ENCODE data around the gene SPIRE2.
"Not testable (repeated sequence)": the region's sequence is repeated elsewhere in the genome, so short reads cannot be mapped to it uniquely, and the experiment has no call there.

The SPIRE2 gene

DNA sequence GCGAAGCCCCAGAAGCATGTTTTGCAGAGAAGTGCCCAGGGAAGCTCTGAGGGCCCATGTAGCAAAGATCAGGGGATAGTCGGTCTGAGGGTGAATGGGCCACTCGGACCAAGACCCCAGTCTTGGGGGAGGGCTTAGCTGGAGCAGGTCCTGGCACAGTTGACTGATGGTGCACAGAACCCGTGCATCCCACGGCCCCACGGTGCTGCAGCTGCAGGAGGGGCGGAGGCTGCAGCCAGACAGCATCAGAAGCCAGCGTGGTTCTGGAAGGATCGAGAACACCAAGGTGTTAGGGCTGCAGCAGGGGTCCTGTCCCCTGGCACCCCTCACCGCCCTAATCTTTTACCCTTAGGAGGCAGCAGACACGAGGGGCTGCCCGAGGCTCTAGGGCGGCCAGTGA lies 83.9 kb downstream of the SPIRE2 start:
- Histone ChIP-seq H3K27me3 (ENCODE audit: insufficient read depth, low read depth, severe bottlenecking) (no peaks in the 10 kb centered on the region), H3K9me3 (ENCODE audit: severe bottlenecking) (no peaks in the 10 kb centered on the region), H3K27ac (no peak overlapping the region), H3K4me3 (ENCODE audit: low read depth, low read length) (no peak overlapping the region), H3K36me3 (peaks cover 8% of the 10 kb centered on the region; the same call in 1 of the 2 replicates)
- DNase-seq = no peak
- TF ChIP-seq CTCF (IDR thresholded peaks at IDR 0.05; ENCODE audit: low read depth, low read length) = no peak

DNA sequence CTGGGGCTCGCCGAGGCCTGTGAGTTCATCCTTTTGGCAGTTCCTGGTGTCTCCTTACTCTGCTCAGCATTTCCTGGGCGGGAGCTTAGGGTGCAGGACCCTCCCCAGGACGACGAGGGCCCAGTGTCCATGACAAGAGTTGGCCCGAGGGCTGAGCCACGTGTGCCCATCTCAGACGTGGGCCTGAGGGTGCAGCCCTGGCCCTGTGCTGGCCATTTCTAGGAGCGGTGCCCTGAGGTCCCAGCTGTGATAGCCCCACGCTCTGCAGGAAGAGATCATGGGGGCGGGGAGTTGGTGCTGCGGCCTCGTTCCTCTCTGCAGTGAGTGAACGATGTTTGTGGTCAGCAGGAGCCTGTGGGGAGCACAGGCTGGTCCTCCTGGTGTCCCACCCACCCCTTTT lies 84.4 kb downstream of the SPIRE2 start:
- Histone ChIP-seq H3K27me3 (ENCODE audit: insufficient read depth, low read depth, severe bottlenecking) (no peaks in the 10 kb centered on the region), H3K36me3 (peaks cover 8% of the 10 kb centered on the region; the same call in 1 of the 2 replicates), H3K9me3 (ENCODE audit: severe bottlenecking) (no peaks in the 10 kb centered on the region), H3K27ac (no peak overlapping the region), H3K4me3 (ENCODE audit: low read depth, low read length) (no peak overlapping the region)
- no peak for DNase-seq
- no peak for TF ChIP-seq CTCF (IDR thresholded peaks at IDR 0.05; ENCODE audit: low read depth, low read length)

- H3K36me3 ChIP-seq = peaks cover 8% of the 10 kb centered on the region; the same call in 1 of the 2 replicates
- H3K27ac ChIP-seq = no peak overlapping the region
These were observed 85.4 kb downstream of the SPIRE2 start for GRCh38 chr16:89913408-89914387.

DNA sequence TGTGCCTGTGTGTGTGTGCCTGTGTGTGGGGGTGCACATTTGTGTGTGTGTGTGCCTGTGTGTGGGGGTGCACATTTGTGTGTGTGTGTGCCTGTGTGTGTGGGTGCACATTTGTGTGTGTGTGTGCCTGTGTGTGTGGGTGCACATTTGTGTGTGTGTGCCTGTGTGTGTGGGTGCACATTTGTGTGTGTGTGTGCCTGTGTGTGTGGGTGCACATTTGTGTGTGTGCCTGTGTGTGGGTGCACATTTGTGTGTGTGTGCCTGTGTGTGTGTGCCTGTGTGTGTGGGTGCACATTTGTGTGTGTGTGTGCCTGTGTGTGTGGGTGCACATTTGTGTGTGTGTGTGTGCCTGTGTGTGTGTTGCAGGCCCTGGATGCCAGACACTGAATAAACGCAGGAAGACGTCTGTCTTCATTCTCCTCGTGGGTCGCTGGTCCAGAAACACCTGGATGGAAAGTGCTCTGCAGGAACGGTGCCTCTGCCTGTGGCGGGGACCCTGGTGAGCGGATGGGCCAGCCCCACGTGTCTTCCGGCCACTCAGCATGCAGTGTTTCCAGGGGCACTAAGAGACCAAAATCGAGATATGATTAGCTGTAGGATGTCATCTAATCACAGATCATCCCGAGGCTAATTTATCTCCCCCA lies 86.5 kb downstream of the SPIRE2 start:
- not testable (repeated sequence) for H3K4me3 ChIP-seq (ENCODE audit: low read depth, low read length); DNase-seq; H3K36me3 ChIP-seq; H3K27me3 ChIP-seq (ENCODE audit: insufficient read depth, low read depth, severe bottlenecking); H3K27ac ChIP-seq; H3K9me3 ChIP-seq (ENCODE audit: severe bottlenecking)

More at GRCh38 chr16:89913408-89914387, 85.4 kb downstream of the SPIRE2 start:
- no peaks in the 10 kb centered on the region for H3K9me3 ChIP-seq (ENCODE audit: severe bottlenecking)
- no peak for TF ChIP-seq CTCF (IDR thresholded peaks at IDR 0.05; ENCODE audit: low read depth, low read length)
- no peak overlapping the region for H3K4me3 ChIP-seq (ENCODE audit: low read depth, low read length)
- H3K27me3 ChIP-seq (ENCODE audit: insufficient read depth, low read depth, severe bottlenecking) = no peaks in the 10 kb centered on the region
- no peak for DNase-seq

- no peak for TF ChIP-seq CTCF (IDR thresholded peaks at IDR 0.05; ENCODE audit: low read depth, low read length)
- no peak overlapping the region for H3K4me3 ChIP-seq (ENCODE audit: low read depth, low read length)
- no peaks in the 10 kb centered on the region for H3K9me3 ChIP-seq (ENCODE audit: severe bottlenecking)
- H3K27ac ChIP-seq = no peak overlapping the region
- H3K36me3 ChIP-seq = peaks cover 8% of the 10 kb centered on the region; the same call in 1 of the 2 replicates
- H3K27me3 ChIP-seq (ENCODE audit: insufficient read depth, low read depth, severe bottlenecking) = no peaks in the 10 kb centered on the region
- DNase-seq = no peak
These were observed 87.3 kb downstream of the SPIRE2 start for GRCh38 chr16:89915303-89916232.
